WTC11 (cell line): ENCODE data around the gene CTNNBIP1. TPM values are rescaled to one million over a fixed set of nuclear protein-coding genes. Genes with fewer than 3 reads are reported as not detected.

ENCODE experiments used
- ATAC-seq: fragments of 200-7000 bp; cut with Tn5 transposase; 2 replicates; pipeline ENCODE4 v1.10.0; 2021; ENCODE audit warnings: mild to moderate bottlenecking, moderate library complexity
- CTCF ChIA-PET: fragments of 300-600 bp; sonication (Branson Sonifier 250); formaldehyde crosslinking; loops from one replicate; lab custom pipeline; 2021; ENCODE audit warnings: antibody characterized with exemption; lab: Charles Lee
- POLR2A ChIA-PET: fragments of 350-600 bp; sonication (Branson Sonifier 250); formaldehyde crosslinking; loops from one replicate; lab custom pipeline; 2021; ENCODE audit warnings: antibody characterized with exemption; lab: Charles Lee
- DNase-seq: peaks from one replicate; pipeline ENCODE4 v3.0.0; 2021; ENCODE audit warnings: low spot score
- H3K27ac Mint-ChIP-seq: 2 replicates; pipeline ENCODE4 v1.8.0; 2021; ENCODE audit warnings: mixed read lengths
- H3K27me3 Mint-ChIP-seq: 2 replicates; pipeline ENCODE4 v1.8.0; 2021; ENCODE audit warnings: low read depth, mild to moderate bottlenecking, moderate library complexity, mixed read lengths
- H3K36me3 Mint-ChIP-seq: 2 replicates; pipeline ENCODE4 v1.8.0; 2021; ENCODE audit warnings: mixed read lengths
- H3K4me1 Mint-ChIP-seq: 2 replicates; pipeline ENCODE4 v1.8.0; 2022; ENCODE audit warnings: mixed read lengths
- H3K4me3 Mint-ChIP-seq: 2 replicates; pipeline ENCODE4 v1.8.0; 2021; ENCODE audit warnings: mild to moderate bottlenecking, moderate library complexity, mixed read lengths
- H3K9me3 Mint-ChIP-seq: 2 replicates; pipeline ENCODE4 v1.8.0; 2021; ENCODE audit warnings: mixed read lengths
- ARID4B ChIP-seq: sonication (generic); formaldehyde crosslinking; IDR thresholded peaks from 2 replicates; pipeline ENCODE4 v1.8.0; 2023; ENCODE audit warnings: missing genetic modification reagents, mild to moderate bottlenecking, borderline replicate concordance
- ATF2 ChIP-seq: sonication (generic); formaldehyde crosslinking; IDR thresholded peaks from 2 replicates; pipeline ENCODE4 v1.8.1; 2022; ENCODE audit warnings: low read depth, missing genetic modification reagents, borderline replicate concordance
- ETV6 ChIP-seq: sonication (generic); formaldehyde crosslinking; IDR thresholded peaks from 2 replicates; pipeline ENCODE4 v1.8.1; 2022; ENCODE audit warnings: mild to moderate bottlenecking, missing genetic modification reagents
- FOXP1 ChIP-seq: sonication (generic); formaldehyde crosslinking; IDR thresholded peaks from 2 replicates; pipeline ENCODE4 v1.8.0; 2022; ENCODE audit warnings: missing genetic modification reagents, mild to moderate bottlenecking, moderate library complexity, borderline replicate concordance
- GRHL2 ChIP-seq: fragments of 250-450 bp; sonication (Bioruptor Pico); IDR thresholded peaks from 2 replicates; pipeline ENCODE4 v1.8.0; 2022; ENCODE audit warnings: mild to moderate bottlenecking, moderate library complexity; ENCODE audit not compliant: insufficient replicate concordance, severe bottlenecking
- IRF1 ChIP-seq: sonication (generic); formaldehyde crosslinking; IDR thresholded peaks from 2 replicates; pipeline ENCODE4 v1.8.0; 2023; ENCODE audit warnings: missing genetic modification reagents
- MXD4 ChIP-seq: fragments of 250-450 bp; sonication (Bioruptor Pico); IDR thresholded peaks from 2 replicates; pipeline ENCODE4 v1.8.0; 2021; ENCODE audit warnings: mild to moderate bottlenecking, moderate library complexity, borderline replicate concordance
- PREB ChIP-seq: sonication (generic); formaldehyde crosslinking; IDR thresholded peaks from 2 replicates; pipeline ENCODE4 v1.8.1; 2022; ENCODE audit warnings: mild to moderate bottlenecking, missing genetic modification reagents, moderate library complexity, borderline replicate concordance
- RORB ChIP-seq: fragments of 250-450 bp; sonication (Bioruptor Pico); IDR thresholded peaks from 2 replicates; pipeline ENCODE4 v1.9.0; 2021; ENCODE audit warnings: mild to moderate bottlenecking
- ZNF121 ChIP-seq: sonication (generic); formaldehyde crosslinking; IDR thresholded peaks from 2 replicates; pipeline ENCODE4 v1.8.0; 2023; ENCODE audit warnings: missing genetic modification reagents
- ZNF138 ChIP-seq: sonication (generic); formaldehyde crosslinking; conservative IDR thresholded peaks from 2 replicates; pipeline ENCODE4 v1.8.1; 2022; ENCODE audit warnings: mild to moderate bottlenecking, moderate library complexity, missing genetic modification reagents
- ZNF219 ChIP-seq: sonication (generic); formaldehyde crosslinking; IDR thresholded peaks from 2 replicates; pipeline ENCODE4 v1.8.0; 2023; ENCODE audit warnings: missing genetic modification reagents, mild to moderate bottlenecking, borderline replicate concordance
- total RNA-seq: library from RNA; stranded (reverse); gene quantifications from 3 replicates; pipeline ENCODE4 v1.2.3, GENCODE V29; 2021
- TF ChIP-seq, protein P1 (sequence below): sonication (generic); formaldehyde crosslinking; IDR thresholded peaks from 2 replicates; pipeline ENCODE4 v1.8.1; 2023; ENCODE audit warnings: mild to moderate bottlenecking, missing genetic modification reagents
- TF ChIP-seq, protein P2 (sequence below): sonication (generic); formaldehyde crosslinking; IDR thresholded peaks from 2 replicates; pipeline ENCODE4 v1.8.1; 2023; ENCODE audit warnings: mild to moderate bottlenecking, missing genetic modification reagents, borderline replicate concordance

Gene CTNNBIP1
- total RNA-seq, 1 experiment from 2014 or later, result 58.2 TPM

- Mint-ChIP-seq H3K9me3 (no peaks in the 10 kb centered on the region), H3K4me1 (peaks cover 22% of the 10 kb centered on the region), H3K27me3 (no peaks in the 10 kb centered on the region), H3K36me3 (no peaks in the 10 kb centered on the region), H3K4me3 (no peak overlapping the region), H3K27ac (peak overlapping the region; percentile 45; the same call in 1 of the 2 replicates)
- DNase-seq (no peak), ATAC-seq (no peak)
- POLR2A ChIA-PET, result interaction anchor here (0.6 kb wide), 1 partner anchor 40 kb away, joined by 5 read pairs; no protein-coding TSS in a partner anchor
- TF ChIP-seq, protein P1, sequence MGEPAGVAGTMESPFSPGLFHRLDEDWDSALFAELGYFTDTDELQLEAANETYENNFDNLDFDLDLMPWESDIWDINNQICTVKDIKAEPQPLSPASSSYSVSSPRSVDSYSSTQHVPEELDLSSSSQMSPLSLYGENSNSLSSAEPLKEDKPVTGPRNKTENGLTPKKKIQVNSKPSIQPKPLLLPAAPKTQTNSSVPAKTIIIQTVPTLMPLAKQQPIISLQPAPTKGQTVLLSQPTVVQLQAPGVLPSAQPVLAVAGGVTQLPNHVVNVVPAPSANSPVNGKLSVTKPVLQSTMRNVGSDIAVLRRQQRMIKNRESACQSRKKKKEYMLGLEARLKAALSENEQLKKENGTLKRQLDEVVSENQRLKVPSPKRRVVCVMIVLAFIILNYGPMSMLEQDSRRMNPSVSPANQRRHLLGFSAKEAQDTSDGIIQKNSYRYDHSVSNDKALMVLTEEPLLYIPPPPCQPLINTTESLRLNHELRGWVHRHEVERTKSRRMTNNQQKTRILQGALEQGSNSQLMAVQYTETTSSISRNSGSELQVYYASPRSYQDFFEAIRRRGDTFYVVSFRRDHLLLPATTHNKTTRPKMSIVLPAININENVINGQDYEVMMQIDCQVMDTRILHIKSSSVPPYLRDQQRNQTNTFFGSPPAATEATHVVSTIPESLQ (CRISPR knock-in tag), result no peak
- TF ChIP-seq FOXP1 (CRISPR knock-in tag), result no peak
- no peak for TF ChIP-seq ETV6
- TF ChIP-seq IRF1 (CRISPR knock-in tag), result no peak
- no peak for TF ChIP-seq ZNF138 (CRISPR knock-in tag)
- TF ChIP-seq PREB (CRISPR knock-in tag), result no peak
- no peak for TF ChIP-seq ATF2 (CRISPR knock-in tag)
- TF ChIP-seq ARID4B (CRISPR knock-in tag), result no peak
- TF ChIP-seq ZNF121 (CRISPR knock-in tag), result no peak
- TF ChIP-seq RORB (CRISPR knock-in tag), result no peak
- TF ChIP-seq GRHL2 (CRISPR knock-in tag), result no peak
- TF ChIP-seq MXD4 (CRISPR knock-in tag), result no peak
- TF ChIP-seq ZNF219, result no peak
- TF ChIP-seq, protein P2, sequence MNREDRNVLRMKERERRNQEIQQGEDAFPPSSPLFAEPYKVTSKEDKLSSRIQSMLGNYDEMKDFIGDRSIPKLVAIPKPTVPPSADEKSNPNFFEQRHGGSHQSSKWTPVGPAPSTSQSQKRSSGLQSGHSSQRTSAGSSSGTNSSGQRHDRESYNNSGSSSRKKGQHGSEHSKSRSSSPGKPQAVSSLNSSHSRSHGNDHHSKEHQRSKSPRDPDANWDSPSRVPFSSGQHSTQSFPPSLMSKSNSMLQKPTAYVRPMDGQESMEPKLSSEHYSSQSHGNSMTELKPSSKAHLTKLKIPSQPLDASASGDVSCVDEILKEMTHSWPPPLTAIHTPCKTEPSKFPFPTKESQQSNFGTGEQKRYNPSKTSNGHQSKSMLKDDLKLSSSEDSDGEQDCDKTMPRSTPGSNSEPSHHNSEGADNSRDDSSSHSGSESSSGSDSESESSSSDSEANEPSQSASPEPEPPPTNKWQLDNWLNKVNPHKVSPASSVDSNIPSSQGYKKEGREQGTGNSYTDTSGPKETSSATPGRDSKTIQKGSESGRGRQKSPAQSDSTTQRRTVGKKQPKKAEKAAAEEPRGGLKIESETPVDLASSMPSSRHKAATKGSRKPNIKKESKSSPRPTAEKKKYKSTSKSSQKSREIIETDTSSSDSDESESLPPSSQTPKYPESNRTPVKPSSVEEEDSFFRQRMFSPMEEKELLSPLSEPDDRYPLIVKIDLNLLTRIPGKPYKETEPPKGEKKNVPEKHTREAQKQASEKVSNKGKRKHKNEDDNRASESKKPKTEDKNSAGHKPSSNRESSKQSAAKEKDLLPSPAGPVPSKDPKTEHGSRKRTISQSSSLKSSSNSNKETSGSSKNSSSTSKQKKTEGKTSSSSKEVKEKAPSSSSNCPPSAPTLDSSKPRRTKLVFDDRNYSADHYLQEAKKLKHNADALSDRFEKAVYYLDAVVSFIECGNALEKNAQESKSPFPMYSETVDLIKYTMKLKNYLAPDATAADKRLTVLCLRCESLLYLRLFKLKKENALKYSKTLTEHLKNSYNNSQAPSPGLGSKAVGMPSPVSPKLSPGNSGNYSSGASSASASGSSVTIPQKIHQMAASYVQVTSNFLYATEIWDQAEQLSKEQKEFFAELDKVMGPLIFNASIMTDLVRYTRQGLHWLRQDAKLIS, result no peak
- CTCF ChIA-PET, result interaction anchor here (1.1 to 1.3 kb wide), 3 partner anchors 15 to 193 kb away, joined by 3 to 5 read pairs (median 4); no protein-coding TSS in a partner anchor
Observed at GRCh38 chr1:9914610-9914937, 4.5 kb upstream of the CTNNBIP1 start.
